COLO668 (cell line): ENCODE results near the gene NXT1.
"Not testable (repeated sequence)": the region's sequence is repeated elsewhere in the genome, so short reads cannot be mapped to it uniquely, and the experiment has no call there.

Experiments used
- DNase-seq: peaks from one replicate; lab custom pipeline; 2025; ENCODE audit not compliant: unreplicated experiment; lab: John Stamatoyannopoulos, UW

The NXT1 gene

GRCh38 chr20:23350196-23350903, at the start of gene NXT1:
NXT1 (plus strand) TSS chr20:23350791; CDS start chr20:23354042, 3,251 bp downstream.
- DNase-seq, result peak; percentile 98

- no peak for DNase-seq
These were observed 49.0 kb upstream of the NXT1 start for GRCh38 chr20:23301436-23302050.

- DNase-seq, result no peak
These were observed 48.2 kb upstream of the NXT1 start for GRCh38 chr20:23302386-23302785.

- no peak for DNase-seq
These were observed 47.8 kb upstream of the NXT1 start for GRCh38 chr20:23302801-23303200.

GRCh38 chr20:23303325-23304102, 47.1 kb upstream of the NXT1 start:
- DNase-seq, result no peak

GRCh38 chr20:23304616-23305015, 46.0 kb upstream of the NXT1 start:
- DNase-seq, result no peak

GRCh38 chr20:23305098-23305497, 45.5 kb upstream of the NXT1 start:
- no peak for DNase-seq

- DNase-seq, result not testable (repeated sequence)
These were observed 43.2 kb upstream of the NXT1 start for GRCh38 chr20:23307393-23307792.

- DNase-seq, result no peak
These were observed 42.6 kb upstream of the NXT1 start for GRCh38 chr20:23308024-23308423.

- DNase-seq, result no peak
These were observed 41.7 kb upstream of the NXT1 start for GRCh38 chr20:23308908-23309307.

GRCh38 chr20:23309781-23310180, 40.8 kb upstream of the NXT1 start:
- DNase-seq, result no peak

- no peak for DNase-seq
These were observed 38.6 kb upstream of the NXT1 start for GRCh38 chr20:23311947-23312506.

GRCh38 chr20:23313271-23313670, 37.3 kb upstream of the NXT1 start:
- DNase-seq, result no peak

- no peak for DNase-seq
These were observed 35.9 kb upstream of the NXT1 start for GRCh38 chr20:23314699-23315098.

GRCh38 chr20:23315099-23315498, 35.5 kb upstream of the NXT1 start:
- DNase-seq, result no peak

GRCh38 chr20:23316626-23317025, 34.0 kb upstream of the NXT1 start:
- no peak for DNase-seq

GRCh38 chr20:23317081-23317480, 33.5 kb upstream of the NXT1 start:
- no peak for DNase-seq

GRCh38 chr20:23318347-23318746, 32.2 kb upstream of the NXT1 start:
- DNase-seq, result no peak

- DNase-seq, result no peak
These were observed 30.3 kb upstream of the NXT1 start for GRCh38 chr20:23320317-23320716.

GRCh38 chr20:23325107-23325506, 25.5 kb upstream of the NXT1 start:
- DNase-seq, result no peak

- no peak for DNase-seq
These were observed 23.8 kb upstream of the NXT1 start for GRCh38 chr20:23326774-23327173.
